GM18520 (cell line): ENCODE data around the gene SFTPA1.
"Not testable (repeated sequence)": the region's sequence is repeated elsewhere in the genome, so short reads cannot be mapped to it uniquely, and the experiment has no call there.

Experiments used
- ATAC-seq: cut with Tn5 transposase; IDR thresholded peaks from one replicate; pipeline ENCODE4 v1.9.1; 2021; ENCODE audit not compliant: unreplicated experiment

The SFTPA1 gene

DNA sequence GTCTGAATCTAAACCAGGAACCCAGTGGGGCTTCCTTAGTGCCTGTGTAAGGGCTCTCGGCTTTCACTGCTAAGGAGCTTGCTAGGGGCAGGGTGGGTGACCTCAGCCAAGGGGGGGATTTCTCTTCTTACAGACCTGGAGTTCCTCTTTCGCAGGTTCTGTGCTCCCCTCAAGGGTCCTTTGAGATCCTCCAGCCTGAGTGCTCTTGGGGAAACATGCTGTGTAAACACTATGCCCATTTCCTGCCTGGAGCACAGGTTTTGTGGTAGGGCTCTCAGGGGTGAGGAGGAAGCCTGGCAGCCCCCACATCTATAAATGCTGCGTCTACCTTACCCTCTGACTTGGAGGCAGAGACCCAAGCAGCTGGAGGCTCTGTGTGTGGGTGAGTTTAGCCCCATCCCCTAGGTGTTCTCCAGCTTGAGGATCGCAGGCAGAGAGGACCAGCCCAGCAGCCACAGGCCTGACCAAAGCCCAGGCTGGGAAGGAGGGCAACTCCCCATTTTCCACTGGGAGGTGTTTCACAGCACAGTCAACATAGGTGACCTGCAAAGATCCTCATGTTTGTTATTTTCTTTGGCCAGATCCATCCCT is at the start of gene SFTPA1:
SFTPA1 (plus strand) TSS at position 339 of the 591 bp plus-strand sequence. CDS start 887 bp downstream, outside the sequence.
- ATAC-seq: no peak

DNA sequence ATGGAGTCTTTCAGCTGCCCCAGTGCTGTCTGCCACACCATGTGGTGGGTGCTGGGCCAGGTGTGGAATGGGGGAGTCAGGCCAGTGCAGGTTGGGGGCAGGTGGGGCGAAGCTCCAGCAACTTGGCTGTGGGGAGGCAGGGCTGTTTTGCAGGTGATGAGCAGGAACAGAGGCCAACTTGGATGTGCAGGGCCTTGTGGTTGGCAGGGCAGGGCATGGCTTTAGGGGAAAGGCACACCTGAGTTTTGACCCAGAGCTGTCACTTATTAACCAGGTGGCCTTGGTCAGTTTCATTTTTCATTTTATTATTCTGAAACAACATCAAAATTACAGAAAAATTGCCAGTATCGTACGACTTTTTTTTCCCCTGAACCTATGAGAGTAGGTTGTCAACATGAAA is 49.5 kb upstream of the SFTPA1 start:
- no peak for ATAC-seq

DNA sequence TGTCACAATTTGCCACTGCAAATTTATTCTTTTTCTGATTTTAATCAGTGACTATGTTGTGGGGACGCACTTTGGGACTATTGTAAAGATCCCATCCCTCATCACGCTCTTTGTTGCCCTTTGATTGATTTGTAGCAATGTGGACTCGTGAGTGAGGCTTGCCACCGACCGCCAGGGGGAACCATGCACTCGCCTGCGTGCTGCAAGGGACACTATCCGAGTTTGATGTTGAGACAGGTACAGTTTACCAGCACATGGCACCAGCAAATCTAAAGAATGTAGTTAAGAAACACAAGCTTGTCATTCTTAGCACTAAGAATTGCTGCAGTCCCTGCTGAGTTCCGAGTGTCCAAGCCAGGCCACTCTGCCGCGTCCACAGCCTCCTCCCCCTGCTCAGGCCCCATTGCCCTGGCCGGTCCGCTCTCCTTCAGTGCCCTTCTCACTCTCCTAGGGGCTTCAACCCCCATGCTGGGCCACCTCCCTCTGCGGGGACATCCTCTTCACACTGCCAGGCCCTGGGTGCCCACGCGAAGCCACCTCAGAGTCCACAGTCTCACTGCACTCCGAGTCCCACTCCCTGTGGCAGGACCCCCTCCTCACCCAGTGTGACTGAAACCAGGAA is 48.5 kb upstream of the SFTPA1 start:
- no peak for ATAC-seq

DNA sequence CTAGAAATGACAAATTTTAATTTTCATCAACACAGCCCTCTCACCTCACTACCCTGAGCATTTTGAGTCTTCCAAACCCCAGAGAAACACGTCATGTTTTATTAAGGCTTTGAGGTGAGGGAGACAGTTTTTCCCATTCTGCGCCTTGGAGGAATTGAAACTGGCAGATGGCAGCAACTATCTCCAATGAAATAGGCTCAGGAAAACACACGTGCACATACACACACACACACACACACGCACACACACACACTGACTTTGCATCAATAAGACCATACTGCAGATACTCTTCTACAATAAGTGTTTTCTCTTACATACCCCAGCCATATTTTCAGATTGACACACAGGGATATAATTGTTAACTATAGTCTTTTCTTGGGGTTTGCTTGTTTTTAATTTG is 47.3 kb upstream of the SFTPA1 start:
- ATAC-seq: no peak

DNA sequence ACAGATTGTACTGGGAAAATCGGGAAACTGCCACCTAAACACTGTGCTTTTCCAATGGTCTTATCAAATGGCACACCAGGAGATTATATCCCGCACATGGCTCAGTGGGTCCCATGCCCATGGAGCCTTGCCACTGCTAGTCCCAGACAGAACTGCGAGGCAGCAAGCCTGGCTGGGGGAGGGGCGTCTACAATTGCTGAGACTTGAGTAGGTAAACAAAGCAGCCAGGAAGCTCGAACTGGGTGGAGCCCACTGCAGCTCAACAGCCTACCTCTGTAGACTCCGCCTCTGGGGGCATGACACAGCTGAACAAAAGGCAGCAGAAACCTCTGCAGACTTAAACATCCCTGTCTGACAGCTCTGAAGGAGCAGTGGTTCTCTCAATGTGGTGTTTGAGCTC is 40.1 kb upstream of the SFTPA1 start:
- ATAC-seq: not testable (repeated sequence)

DNA sequence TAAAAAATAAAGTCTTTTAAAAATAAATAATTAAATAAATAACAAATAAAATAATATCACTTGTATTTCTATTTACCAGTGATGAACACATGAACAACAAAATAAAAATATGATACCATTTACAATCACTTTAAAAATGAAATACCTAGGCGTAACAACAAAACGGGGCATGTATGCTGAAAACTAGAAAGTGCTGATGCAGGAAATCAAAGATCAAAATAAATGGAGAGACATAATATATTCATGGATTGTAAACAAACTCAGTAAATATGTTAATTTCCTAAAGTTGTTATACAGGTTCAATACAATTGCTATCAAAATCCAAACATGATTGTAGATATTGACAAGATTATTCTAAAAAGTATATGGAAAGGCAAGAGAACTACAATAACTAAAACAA is 31.4 kb upstream of the SFTPA1 start:
- ATAC-seq: no peak

DNA sequence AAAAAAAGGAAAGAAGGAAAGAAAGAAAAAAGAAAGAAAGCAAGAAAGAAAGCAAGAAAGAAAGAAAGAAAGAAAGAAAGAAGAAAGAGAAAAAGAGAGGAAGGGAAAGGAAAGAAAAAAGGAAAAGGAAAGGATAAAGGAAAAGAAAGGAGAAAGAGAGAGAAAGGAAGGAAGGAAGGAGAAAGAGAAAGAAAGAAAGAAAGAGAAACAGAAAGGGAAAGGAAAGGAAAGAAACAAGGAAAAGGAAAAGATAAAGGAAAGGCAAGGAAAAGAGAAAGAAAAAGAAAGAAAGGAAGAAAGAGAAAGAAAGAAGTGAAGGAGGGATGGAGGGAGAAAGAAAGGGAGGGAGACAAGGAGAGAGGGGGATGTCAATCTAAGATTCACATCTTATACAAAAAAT is 29.7 kb upstream of the SFTPA1 start:
- no peak for ATAC-seq

DNA sequence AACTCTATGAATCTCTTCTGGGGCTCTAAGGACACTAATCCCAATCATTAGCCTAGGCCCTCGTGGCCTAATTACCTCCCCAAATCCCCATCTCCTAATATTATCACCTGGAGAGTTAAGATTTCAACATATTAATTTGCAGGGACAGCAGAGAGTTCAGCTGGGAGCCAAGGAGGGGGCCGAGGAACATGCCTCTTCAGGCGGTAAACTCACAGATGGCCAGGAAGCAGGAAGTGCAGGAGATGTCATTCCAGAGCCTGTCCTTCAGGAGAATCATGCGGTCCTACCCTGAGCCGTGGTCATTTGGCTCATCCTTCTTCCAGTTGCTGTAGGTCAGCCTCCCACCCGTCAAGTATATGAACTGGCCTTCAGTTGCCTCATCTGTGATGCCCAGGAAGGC is 28.6 kb upstream of the SFTPA1 start:
- no peak for ATAC-seq

DNA sequence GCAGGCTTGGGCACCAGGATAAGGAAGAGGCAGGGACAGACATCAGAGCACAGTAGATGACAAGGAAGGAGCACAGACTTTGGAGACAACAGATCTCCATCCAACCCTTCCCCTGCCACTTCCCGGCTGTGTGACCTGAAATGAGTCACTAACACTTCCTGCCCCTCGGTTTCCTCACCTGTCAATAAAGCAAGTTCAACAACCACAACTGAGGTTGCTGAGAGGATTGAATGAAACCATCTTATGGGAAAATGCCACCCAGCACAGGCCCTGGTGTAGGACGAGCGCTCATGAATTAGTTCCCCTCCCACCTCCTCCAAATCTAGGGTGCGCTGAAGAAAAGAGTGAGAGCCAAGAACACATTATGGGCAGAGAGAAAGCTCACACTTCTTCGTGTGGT is 27.8 kb upstream of the SFTPA1 start:
- ATAC-seq: not testable (repeated sequence)

DNA sequence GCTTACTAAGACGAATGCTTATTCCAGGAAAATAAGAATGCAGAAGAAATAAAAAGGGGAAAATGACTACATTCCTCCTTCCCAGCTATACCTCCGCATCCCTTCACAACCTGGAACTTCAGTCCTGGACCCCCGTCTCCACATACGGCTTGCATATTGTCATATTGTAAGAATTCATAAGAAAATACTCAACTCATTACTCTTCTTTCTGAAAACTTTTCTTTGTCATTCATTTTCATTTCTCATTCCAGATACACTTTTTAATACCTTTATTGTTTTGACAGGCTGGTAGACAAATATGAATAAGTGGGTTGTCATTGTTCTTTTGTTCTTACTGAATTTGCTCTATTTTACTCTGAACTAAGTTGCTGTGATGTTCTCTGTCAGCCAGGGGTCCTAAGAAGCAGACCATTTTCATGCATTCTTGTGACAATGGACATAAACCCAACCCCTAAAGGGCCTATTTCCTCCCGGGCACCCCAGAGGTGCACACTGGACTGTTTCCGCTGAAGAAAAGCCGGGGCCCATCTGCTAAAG is 27.2 kb upstream of the SFTPA1 start:
- ATAC-seq: no peak

DNA sequence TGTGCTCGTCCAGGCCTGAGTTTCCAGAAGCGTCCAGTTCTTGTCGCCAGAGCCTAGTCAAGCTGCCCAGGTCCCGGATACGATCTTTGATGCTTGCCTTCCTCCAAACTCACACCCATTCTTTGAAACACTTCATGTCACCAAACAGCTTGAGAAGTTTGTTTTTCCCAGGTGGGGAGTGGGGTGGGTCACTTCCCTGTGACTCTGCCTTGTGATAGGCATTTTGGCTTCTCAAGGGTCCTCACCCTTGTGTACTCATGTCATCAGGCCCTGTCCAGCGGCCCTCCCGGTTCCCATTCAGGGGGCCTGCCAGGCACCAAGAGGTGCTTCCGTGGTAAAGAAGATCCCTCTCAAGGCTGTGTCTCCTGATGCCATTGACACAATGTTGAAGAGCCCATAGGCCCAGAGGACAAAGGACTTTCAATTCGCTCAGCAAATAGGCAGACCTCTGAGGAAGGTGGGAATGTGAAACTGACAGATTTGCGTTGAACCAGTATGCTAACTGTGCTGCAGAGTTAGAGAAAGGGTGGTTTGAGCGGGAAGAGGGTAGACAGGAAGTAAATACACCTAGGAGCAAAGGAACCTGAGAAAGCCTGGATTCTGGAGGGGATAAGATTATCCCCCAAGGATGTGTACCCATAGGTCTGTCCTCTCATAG is 24.7 kb upstream of the SFTPA1 start:
- ATAC-seq: no peak

DNA sequence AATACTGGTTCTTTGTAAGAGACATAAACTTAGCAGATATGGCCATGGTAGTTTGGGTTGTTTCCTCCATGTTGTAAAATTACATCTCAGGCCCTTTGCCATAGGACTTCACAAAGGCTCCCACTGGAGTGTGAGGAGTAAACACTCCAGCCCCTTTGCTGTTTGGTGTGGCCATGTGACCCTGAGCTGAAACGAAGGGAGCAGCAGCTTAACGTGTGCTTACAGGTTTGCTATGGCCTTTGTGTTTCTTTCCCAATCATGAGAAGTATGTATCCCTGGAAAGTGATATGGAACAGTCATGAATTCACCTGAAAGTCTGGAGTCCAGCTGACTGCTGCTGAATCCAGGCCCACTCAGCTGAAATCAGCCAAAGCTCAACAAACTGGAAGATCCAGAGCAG is 23.8 kb upstream of the SFTPA1 start:
- no peak for ATAC-seq

DNA sequence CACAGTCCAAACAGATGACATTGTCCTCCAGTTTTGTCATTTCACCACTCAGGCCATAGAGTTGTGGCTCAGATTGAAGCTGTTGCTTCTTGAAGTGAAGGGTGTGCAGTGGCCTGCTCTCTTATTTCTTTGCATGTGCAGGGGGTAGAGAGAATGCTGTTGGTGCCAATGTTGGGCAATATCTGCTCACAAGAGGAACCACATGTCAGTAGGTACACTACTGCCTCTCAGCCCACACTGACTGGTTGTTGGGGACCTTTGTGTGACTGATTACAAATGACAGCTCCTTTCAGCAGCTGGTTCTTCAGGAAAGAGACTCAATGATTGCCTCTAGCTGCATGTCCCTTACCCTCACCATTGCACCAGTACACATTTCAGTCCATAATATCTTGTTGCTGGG is 21.9 kb upstream of the SFTPA1 start:
- ATAC-seq: no peak

DNA sequence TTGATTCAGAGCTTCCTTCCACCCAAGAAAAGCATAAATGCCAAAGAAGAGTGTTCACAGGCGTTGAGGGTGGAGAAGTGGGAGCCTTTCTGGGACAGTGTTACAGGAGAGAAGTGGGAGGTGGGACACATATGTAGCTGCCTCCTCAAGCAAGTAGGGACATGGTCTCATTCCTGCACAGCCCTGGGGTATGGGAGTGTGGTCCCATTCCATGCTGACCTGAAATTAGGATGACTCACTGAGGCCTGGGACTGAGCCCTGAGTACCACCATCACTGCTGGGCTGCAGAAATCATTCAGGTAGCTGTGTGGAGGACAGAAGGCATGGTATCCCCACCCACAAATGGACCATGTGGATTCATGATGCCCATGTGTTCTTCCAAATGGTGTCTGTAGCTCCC is 17.4 kb upstream of the SFTPA1 start:
- ATAC-seq: no peak

DNA sequence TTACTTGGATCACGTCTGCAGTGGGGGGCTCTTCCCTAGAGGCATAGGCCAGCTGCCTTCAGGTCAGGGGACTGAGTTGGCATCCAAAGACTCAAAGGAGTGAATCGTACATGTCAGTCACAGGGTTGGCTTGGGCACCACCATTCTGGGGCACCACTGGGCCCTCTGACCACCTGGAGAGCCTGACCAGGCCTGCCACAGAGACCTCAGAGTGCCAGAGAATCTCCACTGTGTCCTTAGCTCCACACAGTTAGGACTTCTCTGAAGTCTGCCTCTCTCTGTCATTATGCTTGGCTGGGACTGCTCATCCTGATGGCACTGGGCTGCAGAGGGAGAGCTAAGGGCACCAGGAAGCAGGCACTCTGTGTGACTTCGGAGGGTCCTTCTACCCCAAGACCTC is 16.2 kb upstream of the SFTPA1 start:
- not testable (repeated sequence) for ATAC-seq

DNA sequence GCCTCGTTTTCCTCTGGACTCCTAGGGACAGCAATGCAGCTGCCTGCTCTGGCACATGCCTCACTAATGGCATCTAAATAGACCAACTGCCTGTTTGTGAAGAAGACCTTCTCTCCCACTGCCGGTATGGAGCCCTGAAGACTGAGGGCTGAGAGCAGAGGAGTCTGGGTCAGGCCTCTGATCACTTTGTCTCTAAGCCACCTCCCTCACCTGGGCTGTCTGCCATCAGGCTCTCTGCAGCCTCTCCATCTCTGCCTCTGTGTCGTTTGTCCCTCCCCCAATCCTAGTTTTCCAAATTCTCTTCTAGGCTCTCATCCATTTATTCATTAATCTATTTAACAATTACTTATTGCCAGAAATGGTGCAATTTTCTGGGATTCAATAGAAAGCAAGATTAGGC is 15.2 kb upstream of the SFTPA1 start:
- ATAC-seq: no peak

DNA sequence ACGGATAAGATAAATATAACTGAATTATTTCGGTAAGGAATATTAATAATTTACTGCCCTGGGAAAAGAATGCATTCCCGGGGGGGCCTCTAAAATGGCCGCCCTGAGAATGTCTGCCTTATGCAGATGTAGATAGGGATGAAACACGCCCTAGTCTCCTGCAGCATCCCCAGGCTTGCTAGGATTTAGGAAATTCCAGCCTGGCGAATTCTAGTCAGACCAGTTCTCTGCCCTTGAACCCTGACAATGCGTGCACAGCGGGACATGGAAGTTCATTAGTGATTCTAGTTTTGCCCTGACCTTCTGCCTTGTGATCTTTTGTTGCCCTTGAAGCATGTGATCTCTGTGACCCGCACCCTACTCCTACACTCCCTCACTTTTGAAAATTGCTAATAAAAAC is 11.1 kb upstream of the SFTPA1 start:
- ATAC-seq: not testable (repeated sequence)

DNA sequence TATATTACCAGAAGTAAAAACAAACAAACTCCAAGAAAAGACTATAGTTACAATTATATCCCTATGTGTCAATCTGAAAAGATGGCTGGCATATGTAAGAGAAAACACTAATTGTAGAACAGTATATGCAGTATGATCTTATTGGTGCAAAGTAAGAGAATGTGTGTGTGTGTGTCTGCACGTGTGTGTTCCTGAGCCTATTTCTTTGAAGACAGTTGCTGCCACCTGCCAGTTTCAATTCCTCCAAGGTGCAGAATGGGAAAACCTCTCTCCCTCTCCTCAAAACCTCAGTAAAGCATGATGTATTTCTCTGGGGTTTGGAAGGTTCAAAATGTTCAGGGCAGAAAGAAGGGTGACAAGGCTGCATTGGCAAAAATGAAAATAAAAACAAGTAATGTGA is 8.8 kb upstream of the SFTPA1 start:
- ATAC-seq: no peak

DNA sequence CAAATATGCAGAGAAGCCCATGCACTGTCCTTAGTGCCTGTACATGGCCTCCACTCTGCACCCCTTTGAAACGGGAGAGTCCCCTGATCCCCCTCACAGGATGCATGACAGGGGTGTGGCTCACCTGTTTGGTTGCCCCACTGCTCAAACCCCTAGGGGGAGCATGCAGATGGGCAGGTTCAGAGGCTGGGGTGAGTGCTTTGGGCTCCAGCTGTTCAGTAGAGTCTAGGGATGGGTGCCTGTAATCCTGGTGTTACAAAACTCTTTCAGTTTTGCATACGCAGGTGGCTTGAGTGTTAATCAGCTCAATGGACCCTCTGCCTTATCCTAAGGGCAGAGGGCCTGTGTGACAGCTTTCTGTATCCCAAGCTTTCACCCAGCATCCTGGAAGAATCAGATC is 7.8 kb upstream of the SFTPA1 start:
- ATAC-seq: no peak

DNA sequence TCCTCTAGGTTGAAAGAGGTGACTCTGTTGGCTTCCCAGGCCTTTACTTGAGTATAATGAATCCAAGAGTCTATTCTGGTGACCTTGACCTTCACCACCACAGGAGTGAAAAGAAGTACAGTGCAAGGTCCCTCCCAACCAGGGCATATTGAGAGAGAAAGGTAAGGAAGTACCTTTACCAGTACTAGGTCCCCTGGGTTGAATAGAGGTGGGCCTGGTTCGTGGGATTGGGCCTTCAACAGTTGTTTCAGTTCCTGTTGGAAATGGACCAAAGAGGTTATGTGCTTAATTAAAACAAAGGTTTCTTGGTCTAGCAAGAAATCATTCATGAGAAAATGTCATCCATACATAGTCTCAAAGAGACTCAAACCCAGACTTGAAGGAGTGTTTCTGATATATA is 6.4 kb upstream of the SFTPA1 start:
- ATAC-seq: no peak

DNA sequence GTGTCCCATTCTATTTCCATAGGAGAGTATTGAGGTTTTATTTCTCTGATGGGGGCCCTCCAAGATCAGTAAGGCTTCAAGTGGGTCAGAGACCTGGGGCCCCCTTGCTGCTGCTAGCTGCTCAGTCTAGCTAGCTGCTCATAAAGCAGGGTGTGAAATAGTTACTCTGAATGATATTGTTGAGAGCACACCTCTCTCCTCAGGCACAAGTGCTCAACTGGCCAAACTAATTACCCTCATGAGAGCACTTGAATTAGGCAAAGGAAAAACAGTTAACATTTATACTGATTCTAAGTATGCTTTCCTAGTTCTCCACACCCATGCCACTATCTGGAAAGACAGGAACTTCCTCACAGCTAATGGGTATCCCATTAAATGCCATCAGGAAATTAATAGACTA is 5.4 kb upstream of the SFTPA1 start:
- no peak for ATAC-seq
